ENCODE data around the gene PCSK2. TPM values are rescaled to one million over a fixed set of nuclear protein-coding genes. Genes with fewer than 3 reads are reported as not detected.

PCSK2 gene
- total RNA-seq, 1 experiment from 2014 or later: not detected

DNA sequence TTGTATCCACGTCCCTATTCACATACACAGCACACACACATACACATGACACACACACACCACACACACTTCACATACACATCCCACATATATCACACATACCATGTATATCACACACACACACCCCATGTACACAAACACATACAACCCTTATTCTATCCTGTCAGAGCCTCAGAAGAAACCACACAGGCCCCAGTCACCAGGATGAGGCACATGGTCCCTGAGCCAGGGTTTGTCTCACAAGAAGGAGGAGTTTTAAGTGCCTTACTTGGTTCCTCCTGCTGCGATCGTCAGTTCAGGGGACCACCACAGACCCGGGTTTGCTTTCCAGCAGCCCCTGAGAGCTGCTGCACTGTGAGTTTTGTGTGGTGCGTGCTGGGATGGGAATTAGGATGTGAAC is 280.7 kb downstream of the PCSK2 start:
- Histone ChIP-seq H3K79me2 (ENCODE audit: low read depth) (no peaks in the 10 kb centered on the region), H3K36me3 (ENCODE audit: low read depth) (no peaks in the 10 kb centered on the region), H3K27me3 (ENCODE audit: insufficient read depth, low read depth) (no peaks in the 10 kb centered on the region), H2AFZ (no peak overlapping the region), H4K20me1 (ENCODE audit: insufficient read depth) (no peaks in the 10 kb centered on the region), H3K4me2 (no peak overlapping the region), H3K4me3 (no peak overlapping the region), H3K27ac (no peak overlapping the region), H3K9me2 (ENCODE audit: insufficient read depth) (no peaks in the 10 kb centered on the region), H3K9me3 (ENCODE audit: insufficient read depth, low read depth) (no peaks in the 10 kb centered on the region), H3F3A (ENCODE audit: insufficient read depth, low read depth) (0 out of 2 replicates have a peak, but pooled peaks cover 4% of the 10 kb centered on the region), H3K4me1 (replicated peaks; ENCODE audit: insufficient read depth) (0 out of 2 replicates have a peak, but pooled peaks cover 5% of the 10 kb centered on the region)
- intact Hi-C loops (cut with micrococcal nuclease; ENCODE audit: unreplicated experiment): loop anchor here (10.0 kb wide), 1 partner anchor 767 kb away; no protein-coding TSS in a partner anchor
- POLR2A ChIA-PET (ENCODE audit: unreplicated experiment): no interaction called here
- TF ChIP-seq, protein P1, sequence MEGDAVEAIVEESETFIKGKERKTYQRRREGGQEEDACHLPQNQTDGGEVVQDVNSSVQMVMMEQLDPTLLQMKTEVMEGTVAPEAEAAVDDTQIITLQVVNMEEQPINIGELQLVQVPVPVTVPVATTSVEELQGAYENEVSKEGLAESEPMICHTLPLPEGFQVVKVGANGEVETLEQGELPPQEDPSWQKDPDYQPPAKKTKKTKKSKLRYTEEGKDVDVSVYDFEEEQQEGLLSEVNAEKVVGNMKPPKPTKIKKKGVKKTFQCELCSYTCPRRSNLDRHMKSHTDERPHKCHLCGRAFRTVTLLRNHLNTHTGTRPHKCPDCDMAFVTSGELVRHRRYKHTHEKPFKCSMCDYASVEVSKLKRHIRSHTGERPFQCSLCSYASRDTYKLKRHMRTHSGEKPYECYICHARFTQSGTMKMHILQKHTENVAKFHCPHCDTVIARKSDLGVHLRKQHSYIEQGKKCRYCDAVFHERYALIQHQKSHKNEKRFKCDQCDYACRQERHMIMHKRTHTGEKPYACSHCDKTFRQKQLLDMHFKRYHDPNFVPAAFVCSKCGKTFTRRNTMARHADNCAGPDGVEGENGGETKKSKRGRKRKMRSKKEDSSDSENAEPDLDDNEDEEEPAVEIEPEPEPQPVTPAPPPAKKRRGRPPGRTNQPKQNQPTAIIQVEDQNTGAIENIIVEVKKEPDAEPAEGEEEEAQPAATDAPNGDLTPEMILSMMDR (conservative IDR thresholded peaks at IDR 0.05): no peak
- no peak for TF ChIP-seq EZH2 (IDR thresholded peaks at IDR 0.05; ENCODE audit: low read depth)
- DNase-seq: no peak
- CTCF ChIA-PET: no interaction called here
- no TSS peak for BruUV-seq (replicated peaks)

DNA sequence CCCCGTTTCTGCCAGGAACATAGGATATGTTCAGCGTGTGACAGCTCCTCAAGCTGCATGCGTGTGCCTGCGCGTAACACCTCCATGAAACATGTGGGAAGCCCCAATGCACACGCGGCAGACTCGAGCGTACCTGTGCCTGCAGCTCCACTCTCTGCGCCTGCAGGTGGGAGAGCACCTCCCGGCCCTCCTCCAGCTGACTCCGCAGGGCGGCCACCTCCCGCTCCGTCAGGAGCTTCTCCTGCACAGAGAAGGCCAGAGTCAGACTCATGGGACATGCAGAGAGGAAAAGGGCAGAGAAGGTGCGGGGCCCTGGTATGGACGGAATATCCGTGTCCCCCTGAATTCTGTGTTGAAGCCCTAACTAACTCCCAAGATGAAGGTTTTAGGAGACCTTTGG is 281.9 kb downstream of the PCSK2 start:
- H4K20me1 ChIP-seq (ENCODE audit: insufficient read depth): no peaks in the 10 kb centered on the region
- POLR2A ChIA-PET (ENCODE audit: unreplicated experiment): interaction anchor here (0.5 kb wide), 1 partner anchor 10 kb away, joined by 3 read pairs; no protein-coding TSS in a partner anchor
- no peak overlapping the region for H3K27ac ChIP-seq
- no peaks in the 10 kb centered on the region for H3K9me3 ChIP-seq (ENCODE audit: insufficient read depth, low read depth)
- no TSS peak for BruUV-seq (replicated peaks)
- no peak for DNase-seq
- no peak overlapping the region for H3K4me3 ChIP-seq
- 0 out of 2 replicates have a peak, but pooled peaks cover 4% of the 10 kb centered on the region for H3F3A ChIP-seq (ENCODE audit: insufficient read depth, low read depth)
- no peaks in the 10 kb centered on the region for H3K79me2 ChIP-seq (ENCODE audit: low read depth)
- H2AFZ ChIP-seq: no peak overlapping the region
- no peaks in the 10 kb centered on the region for H3K27me3 ChIP-seq (ENCODE audit: insufficient read depth, low read depth)
- no peaks in the 10 kb centered on the region for H3K9me2 ChIP-seq (ENCODE audit: insufficient read depth)
- H3K4me1 ChIP-seq (replicated peaks; ENCODE audit: insufficient read depth): 0 out of 2 replicates have a peak, but pooled peaks cover 5% of the 10 kb centered on the region
- CTCF ChIA-PET: no interaction called here
- no peak overlapping the region for H3K4me2 ChIP-seq
- intact Hi-C loops (cut with micrococcal nuclease; ENCODE audit: unreplicated experiment): loop anchor here (10.0 kb wide), 1 partner anchor 766 kb away; no protein-coding TSS in a partner anchor
- no peaks in the 10 kb centered on the region for H3K36me3 ChIP-seq (ENCODE audit: low read depth)
- no peak for TF ChIP-seq EZH2 (IDR thresholded peaks at IDR 0.05; ENCODE audit: low read depth)
- TF ChIP-seq, protein P1 (conservative IDR thresholded peaks at IDR 0.05): no peak

GRCh38 chr20:17510548-17510947 is 283.7 kb downstream of the PCSK2 start:
- Histone ChIP-seq H3K9me3 (ENCODE audit: insufficient read depth, low read depth) (no peaks in the 10 kb centered on the region), H3F3A (ENCODE audit: insufficient read depth, low read depth) (0 out of 2 replicates have a peak, but pooled peaks cover 4% of the 10 kb centered on the region), H2AFZ (no peak overlapping the region), H3K36me3 (ENCODE audit: low read depth) (no peaks in the 10 kb centered on the region), H3K27me3 (ENCODE audit: insufficient read depth, low read depth) (no peaks in the 10 kb centered on the region), H3K9me2 (ENCODE audit: insufficient read depth) (no peaks in the 10 kb centered on the region), H3K4me1 (replicated peaks; ENCODE audit: insufficient read depth) (no peaks in the 10 kb centered on the region), H3K27ac (no peak overlapping the region), H3K4me3 (no peak overlapping the region), H3K79me2 (ENCODE audit: low read depth) (no peaks in the 10 kb centered on the region), H4K20me1 (ENCODE audit: insufficient read depth) (no peaks in the 10 kb centered on the region), H3K4me2 (no peak overlapping the region)
- ChIA-PET CTCF (no interaction called here), POLR2A (ENCODE audit: unreplicated experiment) (no interaction called here)
- no peak for DNase-seq
- TF ChIP-seq EZH2 (IDR thresholded peaks at IDR 0.05; ENCODE audit: low read depth): no peak
- TF ChIP-seq, protein P1 (conservative IDR thresholded peaks at IDR 0.05): no peak
- intact Hi-C loops (cut with micrococcal nuclease; ENCODE audit: unreplicated experiment): no loop called here
- BruUV-seq (replicated peaks): no TSS peak

Data from PC-9 (cell line).